Kidney (tissue), 14 donors: ENCODE results near the gene FBLN5. TPM values are rescaled to one million over a fixed set of nuclear protein-coding genes. Genes with fewer than 3 reads are reported as not detected.

ENCODE experiments used
- DNase-seq, 5 donors: peaks; one replicate each; pipeline ENCODE4 v3.0.0-alpha.2; 2013 to 2020
- FAIRE-seq: peaks from 2 replicates; lab custom pipeline; 2012; peaks lifted over from hg19 to GRCh38; lab: Jason Lieb, UNC
- H3K27ac ChIP-seq, 2 donors: one replicate each; pipeline ENCODE4 v1.7.0; 2013; ENCODE audit warnings: low read depth in 2 of 2, low read length in 2 of 2, inconsistent platforms in 1 of 2
- H3K27me3 ChIP-seq: one replicate; pipeline ENCODE4 v1.7.1; 2013; ENCODE audit warnings: low read length, inconsistent platforms; ENCODE audit not compliant: control insufficient read depth, insufficient read depth
- H3K36me3 ChIP-seq, 3 donors: one replicate each; pipeline versions ENCODE4 v1.7.0 to v1.7.1; 2013; ENCODE audit warnings: low read length in 3 of 3, control low read depth in 1 of 3, inconsistent platforms in 1 of 3; ENCODE audit not compliant: insufficient read depth in 3 of 3, control insufficient read depth in 2 of 3
- H3K4me1 ChIP-seq, 3 donors: one replicate each; pipeline versions ENCODE4 v1.7.0 to v1.7.1; 2013; ENCODE audit warnings: low read length in 3 of 3, inconsistent platforms in 1 of 3, low read depth in 1 of 3; ENCODE audit not compliant: control insufficient read depth in 2 of 3, insufficient read depth in 2 of 3
- H3K4me3 ChIP-seq, 3 donors: one replicate each; pipeline versions ENCODE4 v1.7.0 to v1.8.1; 2013; ENCODE audit warnings: low read length in 3 of 3, control low read depth in 1 of 3, inconsistent platforms in 1 of 3
- H3K9ac ChIP-seq, 3 donors: one replicate each; pipeline versions ENCODE4 v1.7.0 to v1.7.1; 2013; ENCODE audit warnings: low read length in 3 of 3, control low read depth in 1 of 3, inconsistent platforms in 1 of 3
- H3K9me3 ChIP-seq, 3 donors: one replicate each; pipeline versions ENCODE4 v1.7.0 to v1.7.1; 2013; ENCODE audit warnings: low read length in 3 of 3, control low read depth in 1 of 3, inconsistent platforms in 1 of 3; ENCODE audit not compliant: control insufficient read depth in 2 of 3, insufficient read depth in 1 of 3
- intact Hi-C: fragments of 100-400 bp; cut with DNase I; formaldehyde crosslinking; loops from one replicate; pipeline ENCODE4 v1.11.1; 2022
- polyA plus RNA-seq: library from polyadenylated mRNA; stranded (reverse); fragments of 350-450 nt; fragmentation: Illumina TruSeq; extraction: RNeasy Lipid Tissue Mini Kit (QIAGEN cat#74804); gene quantifications from one replicate; pipeline ENCODE4 v1.2.3, GENCODE V29; 2014; ENCODE audit warnings: low read depth, low replicate concordance; ENCODE audit not compliant: insufficient read depth
- total RNA-seq: library from RNA; stranded (reverse); fragmentation: NEBNext Ultra II Directional; extraction: Animal tissue kit (Norgen Biotek cat#: 25700); gene quantifications from one replicate; pipeline ENCODE4 v1.2.1, GENCODE V29; 2021
- TF ChIP-seq, protein P1 (sequence below): IDR thresholded peaks from 3 replicates; pipeline ENCODE4 v1.5.1; 2012; ENCODE audit warnings: mild to moderate bottlenecking, moderate library complexity, borderline replicate concordance; ENCODE audit not compliant: insufficient read depth; ENCODE audit errors: extremely low read depth
- donor health status: control.
- donor health status: control.
- donor health status: control.
- donor health status: control.
- donor health status: control.
- donor health status: DM: yes; HTN: yes; CAD: no.
- donor health status: Normal renal cell carcinoma (clear cell type).

The FBLN5 gene
- total and polyA plus RNA-seq, 2 donors from 2014 or later, result 75.2 to 99.0 TPM

- no peaks in the 10 kb centered on the region for H3K9me3 ChIP-seq
- no peak overlapping the region for H3K9ac ChIP-seq
- no peak overlapping the region for H3K27ac ChIP-seq
- H3K4me3 ChIP-seq, result no peak overlapping the region
- FAIRE-seq (no peak), DNase-seq (peak in 2 of 5 donors; percentile 24 to 41)
- no peaks in the 10 kb centered on the region for H3K27me3 ChIP-seq
- H3K4me1 ChIP-seq, result peaks cover 0 to 24% (median 14%) of the 10 kb centered on the region in 3 donors
- TF ChIP-seq, protein P1, sequence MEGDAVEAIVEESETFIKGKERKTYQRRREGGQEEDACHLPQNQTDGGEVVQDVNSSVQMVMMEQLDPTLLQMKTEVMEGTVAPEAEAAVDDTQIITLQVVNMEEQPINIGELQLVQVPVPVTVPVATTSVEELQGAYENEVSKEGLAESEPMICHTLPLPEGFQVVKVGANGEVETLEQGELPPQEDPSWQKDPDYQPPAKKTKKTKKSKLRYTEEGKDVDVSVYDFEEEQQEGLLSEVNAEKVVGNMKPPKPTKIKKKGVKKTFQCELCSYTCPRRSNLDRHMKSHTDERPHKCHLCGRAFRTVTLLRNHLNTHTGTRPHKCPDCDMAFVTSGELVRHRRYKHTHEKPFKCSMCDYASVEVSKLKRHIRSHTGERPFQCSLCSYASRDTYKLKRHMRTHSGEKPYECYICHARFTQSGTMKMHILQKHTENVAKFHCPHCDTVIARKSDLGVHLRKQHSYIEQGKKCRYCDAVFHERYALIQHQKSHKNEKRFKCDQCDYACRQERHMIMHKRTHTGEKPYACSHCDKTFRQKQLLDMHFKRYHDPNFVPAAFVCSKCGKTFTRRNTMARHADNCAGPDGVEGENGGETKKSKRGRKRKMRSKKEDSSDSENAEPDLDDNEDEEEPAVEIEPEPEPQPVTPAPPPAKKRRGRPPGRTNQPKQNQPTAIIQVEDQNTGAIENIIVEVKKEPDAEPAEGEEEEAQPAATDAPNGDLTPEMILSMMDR, result peak; percentile 26
- peaks cover 2 to 5% (median 4%) of the 10 kb centered on the region in 3 donors for H3K36me3 ChIP-seq
- intact Hi-C loops, result no loop called here
These were observed 54.5 kb downstream of the FBLN5 start for GRCh38 chr14:91893007-91893406.

DNA sequence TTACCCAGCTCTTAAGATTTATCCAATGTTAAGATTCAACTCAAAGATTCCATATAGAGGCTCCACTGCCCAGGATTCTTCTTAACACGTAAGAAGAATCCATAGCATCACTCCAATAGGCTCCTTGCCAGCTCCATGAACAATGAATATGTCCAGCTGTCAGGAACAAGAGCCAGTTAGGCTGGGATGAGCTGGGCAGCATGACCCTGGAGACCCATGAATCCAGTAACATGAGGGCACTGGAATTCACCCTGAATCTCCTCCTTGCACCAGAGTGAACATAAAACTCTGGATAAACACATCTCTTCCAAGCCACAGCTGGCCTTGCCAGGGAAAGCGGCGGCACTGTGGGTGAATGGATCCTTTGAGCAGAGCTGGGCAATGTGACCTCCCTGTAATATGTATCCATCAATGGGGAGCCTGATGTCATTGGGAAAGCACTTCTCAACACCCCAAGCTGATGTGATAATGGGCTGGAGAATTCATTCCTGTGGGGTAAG lies 55.7 kb downstream of the FBLN5 start:
- Histone ChIP-seq H3K27me3 (no peaks in the 10 kb centered on the region), H3K9ac (no peak overlapping the region), H3K9me3 (no peaks in the 10 kb centered on the region), H3K4me3 (no peak overlapping the region), H3K27ac (no peak overlapping the region), H3K36me3 (peaks cover 2 to 5% (median 4%) of the 10 kb centered on the region in 3 donors), H3K4me1 (peaks cover 0 to 19% (median 11%) of the 10 kb centered on the region in 3 donors)
- peak in 1 of 5 donors; percentile 18 for DNase-seq
- TF ChIP-seq, protein P1, result no peak
- FAIRE-seq, result no peak
- intact Hi-C loops, result no loop called here

- no peak overlapping the region for H3K27ac ChIP-seq
- TF ChIP-seq, protein P1, result no peak
These were observed 56.4 kb downstream of the FBLN5 start for GRCh38 chr14:91891101-91891500.

More at GRCh38 chr14:91891101-91891500, 56.4 kb downstream of the FBLN5 start:
- H3K4me1 ChIP-seq, result peaks cover 0 to 17% (median 11%) of the 10 kb centered on the region in 3 donors
- H3K9me3 ChIP-seq, result no peaks in the 10 kb centered on the region
- no peak overlapping the region for H3K4me3 ChIP-seq
- FAIRE-seq (no peak), DNase-seq (peak in 1 of 5 donors; percentile 0)
- H3K27me3 ChIP-seq, result no peaks in the 10 kb centered on the region
- no peak overlapping the region for H3K9ac ChIP-seq
- intact Hi-C loops, result no loop called here
- peaks cover 2 to 5% (median 4%) of the 10 kb centered on the region in 3 donors for H3K36me3 ChIP-seq
